Loucy (cell line): ENCODE data around the gene COIL.

ENCODE experiments used
- H2AFZ ChIP-seq: fragments of 200-600 bp; sonication (generic); 2 replicates; pipeline ENCODE4 v1.6.0; 2016; ENCODE audit warnings: antibody characterized with exemption, mild to moderate bottlenecking, low read length, moderate library complexity
- H3F3A ChIP-seq: fragments of 200-600 bp; 2 replicates; pipeline ENCODE4 v1.6.0; 2016; ENCODE audit warnings: antibody characterized with exemption, low read depth, mild to moderate bottlenecking
- H3K27me3 ChIP-seq: fragments of 200-600 bp; sonication (generic); 2 replicates; pipeline ENCODE4 v1.6.1; 2014; ENCODE audit warnings: low read length, mild to moderate bottlenecking; ENCODE audit not compliant: insufficient read depth, poor library complexity, severe bottlenecking
- H3K36me3 ChIP-seq: fragments of 200-600 bp; sonication (generic); 2 replicates; pipeline ENCODE4 v1.6.1; 2016; ENCODE audit warnings: low read length; ENCODE audit not compliant: insufficient read depth
- H3K4me1 ChIP-seq: fragments of 200-600 bp; sonication (generic); 2 replicates; pipeline ENCODE4 v1.5.1; 2014; ENCODE audit warnings: low read length, mild to moderate bottlenecking; ENCODE audit not compliant: insufficient read depth, poor library complexity, severe bottlenecking
- H3K4me2 ChIP-seq: fragments of 200-600 bp; sonication (generic); 2 replicates; pipeline ENCODE4 v1.6.0; 2014; ENCODE audit warnings: antibody characterized with exemption, low read length, low read depth, mild to moderate bottlenecking; ENCODE audit not compliant: poor library complexity, severe bottlenecking
- H3K4me3 ChIP-seq: fragments of 200-600 bp; sonication (generic); 2 replicates; pipeline ENCODE4 v1.5.1; 2014; ENCODE audit warnings: low read length, mild to moderate bottlenecking, mixed read lengths; ENCODE audit not compliant: poor library complexity, severe bottlenecking
- H3K79me2 ChIP-seq: fragments of 200-600 bp; sonication (generic); 2 replicates; pipeline ENCODE4 v1.6.1; 2014; ENCODE audit warnings: low read length; ENCODE audit not compliant: insufficient read depth
- H3K9ac ChIP-seq: fragments of 200-600 bp; sonication (generic); 2 replicates; pipeline ENCODE4 v1.6.0; 2014; ENCODE audit warnings: mild to moderate bottlenecking, low read depth, low read length, moderate library complexity; ENCODE audit not compliant: poor library complexity, severe bottlenecking
- H3K9me2 ChIP-seq: fragments of 200-600 bp; sonication (generic); replicated peaks from 2 replicates; pipeline ENCODE4 v1.6.1; 2016; ENCODE audit warnings: low read depth, low read length, mixed read lengths
- H3K9me3 ChIP-seq: fragments of 200-600 bp; sonication (generic); 2 replicates; pipeline ENCODE4 v1.6.1; 2014; ENCODE audit warnings: mild to moderate bottlenecking, antibody characterized with exemption, low read length, low read depth; ENCODE audit not compliant: insufficient read depth
- H4K20me1 ChIP-seq: fragments of 200-600 bp; sonication (generic); 2 replicates; pipeline ENCODE4 v1.6.0; 2014; ENCODE audit warnings: antibody characterized with exemption, low read length, mild to moderate bottlenecking; ENCODE audit not compliant: insufficient read depth, poor library complexity, severe bottlenecking
- CTCF ChIP-seq: fragments of 200-600 bp; sonication (generic); conservative IDR thresholded peaks from 2 replicates; pipeline ENCODE4 v1.5.1; 2014; ENCODE audit warnings: mild to moderate bottlenecking, antibody characterized with exemption, low read length
- EZH2phosphoT487 ChIP-seq: fragments of 200-600 bp; IDR thresholded peaks from 2 replicates; pipeline ENCODE4 v1.6.1; 2018; ENCODE audit warnings: antibody characterized with exemption, mild to moderate bottlenecking, moderate library complexity, borderline replicate concordance

Gene COIL

GRCh38 chr17:57002904-57003303, 42.1 kb upstream of the COIL start:
- no peak overlapping the region for H2AFZ ChIP-seq
- H3K9me3 ChIP-seq, result no peaks in the 10 kb centered on the region
- H3F3A ChIP-seq, result no peaks in the 10 kb centered on the region
- no peak overlapping the region for H3K9ac ChIP-seq
- no peak overlapping the region for H3K4me3 ChIP-seq
- H3K9me2 ChIP-seq, result no peaks in the 10 kb centered on the region
- H3K79me2 ChIP-seq, result no peaks in the 10 kb centered on the region
- H4K20me1 ChIP-seq, result no peaks in the 10 kb centered on the region
- TF ChIP-seq CTCF, result no peak
- TF ChIP-seq EZH2phosphoT487, result no peak
- H3K4me1 ChIP-seq, result peaks cover 17% of the 10 kb centered on the region
- no peaks in the 10 kb centered on the region for H3K36me3 ChIP-seq
- H3K27me3 ChIP-seq, result no peaks in the 10 kb centered on the region
- H3K4me2 ChIP-seq, result no peak overlapping the region

- Histone ChIP-seq H4K20me1 (no peaks in the 10 kb centered on the region), H3K79me2 (no peaks in the 10 kb centered on the region), H3K9me3 (no peaks in the 10 kb centered on the region), H3K27me3 (no peaks in the 10 kb centered on the region), H3K4me2 (no peak overlapping the region), H3K9ac (no peak overlapping the region), H2AFZ (no peak overlapping the region), H3F3A (no peaks in the 10 kb centered on the region), H3K36me3 (no peaks in the 10 kb centered on the region), H3K4me1 (peaks cover 17% of the 10 kb centered on the region), H3K9me2 (no peaks in the 10 kb centered on the region), H3K4me3 (no peak overlapping the region)
- TF ChIP-seq EZH2phosphoT487 (no peak), CTCF (no peak)
Observed at GRCh38 chr17:57001541-57001940, 40.7 kb upstream of the COIL start.

GRCh38 chr17:56997313-56997712, 36.5 kb upstream of the COIL start:
- H3K9ac ChIP-seq, result no peak overlapping the region
- H3K36me3 ChIP-seq, result peaks cover 2% of the 10 kb centered on the region; the same call in 1 of the 2 replicates
- no peaks in the 10 kb centered on the region for H3K9me2 ChIP-seq
- H3K4me1 ChIP-seq, result no peaks in the 10 kb centered on the region
- no peak overlapping the region for H2AFZ ChIP-seq
- H3K9me3 ChIP-seq, result no peaks in the 10 kb centered on the region
- TF ChIP-seq EZH2phosphoT487, result no peak
- TF ChIP-seq CTCF, result no peak
- H3K4me2 ChIP-seq, result no peak overlapping the region
- no peaks in the 10 kb centered on the region for H4K20me1 ChIP-seq
- H3K4me3 ChIP-seq, result no peak overlapping the region
- no peaks in the 10 kb centered on the region for H3K27me3 ChIP-seq
- no peaks in the 10 kb centered on the region for H3F3A ChIP-seq
- no peaks in the 10 kb centered on the region for H3K79me2 ChIP-seq
